OCI-LY3 (cell line): Measurements from ENCODE around the gene TPBGL.

ENCODE experiments used
- H2AFZ ChIP-seq: fragments of 200-600, 300-600 bp; shearing (Covaris generic); 2 replicates; pipeline ENCODE4 v1.6.0; 2014; ENCODE audit warnings: antibody characterized with exemption, low read depth, low read length
- H3K27ac ChIP-seq: fragments of 200-600, 300-600 bp; sonication (generic); 2 replicates; pipeline ENCODE4 v1.5.1; 2014; ENCODE audit warnings: mild to moderate bottlenecking, low read length, moderate library complexity, mixed read lengths
- H3K27me3 ChIP-seq: fragments of 200-600, 300-600 bp; sonication (generic); 2 replicates; pipeline ENCODE4 v1.6.1; 2014; ENCODE audit warnings: low read depth, low read length, mixed read lengths
- H3K36me3 ChIP-seq: fragments of 200-600, 300-600 bp; sonication (generic); replicated peaks from 2 replicates; pipeline ENCODE3; 2014; ENCODE audit warnings: low read depth, low read length, mixed read lengths
- H3K4me1 ChIP-seq: fragments of 300-600, 200-600 bp; sonication (generic); 2 replicates; pipeline ENCODE4 v1.6.1; 2014; ENCODE audit warnings: low read length, mixed read lengths
- H3K4me2 ChIP-seq: fragments of 200-600, 300-600 bp; sonication (generic); 2 replicates; pipeline ENCODE4 v1.6.1; 2014; ENCODE audit warnings: low read length, mixed read lengths
- H3K4me3 ChIP-seq: fragments of 300-600, 200-600 bp; sonication (generic); 2 replicates; pipeline ENCODE4 v1.5.1; 2014; ENCODE audit warnings: antibody characterized with exemption, mild to moderate bottlenecking, low read length, moderate library complexity
- H3K79me2 ChIP-seq: fragments of 300-600, 200-600 bp; shearing (Covaris generic); 2 replicates; pipeline ENCODE4 v1.6.1; 2014; ENCODE audit warnings: mild to moderate bottlenecking, low read length, mixed read lengths
- H3K9ac ChIP-seq: fragments of 300-600, 200-600 bp; shearing (Covaris generic); 2 replicates; pipeline ENCODE4 v1.6.0; 2014; ENCODE audit warnings: mild to moderate bottlenecking, low read length, moderate library complexity
- H3K9me3 ChIP-seq: fragments of 200-600, 300-600 bp; shearing (Covaris generic); 2 replicates; pipeline ENCODE4 v1.6.1; 2014; ENCODE audit warnings: low read length, mixed read lengths; ENCODE audit not compliant: insufficient read depth
- H4K20me1 ChIP-seq: fragments of 200-600, 300-600 bp; sonication (generic); 2 replicates; pipeline ENCODE4 v1.6.1; 2016; ENCODE audit warnings: low read length, mixed read lengths; ENCODE audit not compliant: insufficient read depth
- CTCF ChIP-seq: fragments of 200-600, 300-600 bp; sonication (generic); IDR thresholded peaks from 2 replicates; pipeline ENCODE4 v1.5.1; 2014; ENCODE audit warnings: antibody characterized with exemption, low read length, low read depth
- EZH2phosphoT487 ChIP-seq: fragments of 200-600 bp; shearing (Covaris generic); IDR thresholded peaks from 2 replicates; pipeline ENCODE4 v1.6.1; 2018; ENCODE audit warnings: antibody characterized with exemption, mixed run types, low read depth

The TPBGL gene

GRCh38 chr11:75254326-75254725 is 13.8 kb downstream of the TPBGL start:
- Histone ChIP-seq H4K20me1 (no peaks in the 10 kb centered on the region), H3K9ac (no peak overlapping the region), H3K4me2 (no peak overlapping the region), H3K36me3 (no peaks in the 10 kb centered on the region), H3K27me3 (peaks cover 18% of the 10 kb centered on the region), H3K4me1 (no peaks in the 10 kb centered on the region), H2AFZ (no peak overlapping the region), H3K27ac (no peak overlapping the region), H3K4me3 (no peak overlapping the region), H3K79me2 (no peaks in the 10 kb centered on the region), H3K9me3 (peaks cover 13% of the 10 kb centered on the region)
- TF ChIP-seq CTCF = no peak
- TF ChIP-seq EZH2phosphoT487 = no peak

GRCh38 chr11:75260396-75261170 is 20.0 kb downstream of the TPBGL start:
- no peaks in the 10 kb centered on the region for H3K79me2 ChIP-seq

GRCh38 chr11:75261902-75262361 is 21.4 kb downstream of the TPBGL start:
- Histone ChIP-seq H3K9me3 (no peaks in the 10 kb centered on the region), H3K4me3 (no peak overlapping the region), H2AFZ (no peak overlapping the region), H3K27me3 (peaks cover 9% of the 10 kb centered on the region), H3K27ac (no peak overlapping the region), H3K4me1 (peaks cover 10% of the 10 kb centered on the region), H3K9ac (no peak overlapping the region), H3K4me2 (no peak overlapping the region), H3K36me3 (no peaks in the 10 kb centered on the region), H3K79me2 (no peaks in the 10 kb centered on the region), H4K20me1 (no peaks in the 10 kb centered on the region)
- no peak for TF ChIP-seq CTCF
- no peak for TF ChIP-seq EZH2phosphoT487

More at GRCh38 chr11:75260396-75261170, 20.0 kb downstream of the TPBGL start:
- H3K9ac ChIP-seq = no peak overlapping the region
- H3K4me3 ChIP-seq = no peak overlapping the region
- H3K4me2 ChIP-seq = no peak overlapping the region
- H4K20me1 ChIP-seq = no peaks in the 10 kb centered on the region
- no peaks in the 10 kb centered on the region for H3K36me3 ChIP-seq
- TF ChIP-seq CTCF (no peak), EZH2phosphoT487 (no peak)
- H2AFZ ChIP-seq = no peak overlapping the region
- peaks cover 10% of the 10 kb centered on the region for H3K27me3 ChIP-seq
- no peaks in the 10 kb centered on the region for H3K9me3 ChIP-seq
- H3K4me1 ChIP-seq = peaks cover 3% of the 10 kb centered on the region
- no peak overlapping the region for H3K27ac ChIP-seq

- Histone ChIP-seq H3K4me3 (no peak overlapping the region), H3K9ac (no peak overlapping the region), H3K79me2 (no peaks in the 10 kb centered on the region), H3K9me3 (no peaks in the 10 kb centered on the region), H4K20me1 (no peaks in the 10 kb centered on the region), H3K36me3 (no peaks in the 10 kb centered on the region), H3K27me3 (peaks cover 4% of the 10 kb centered on the region), H3K4me2 (no peak overlapping the region), H2AFZ (no peak overlapping the region), H3K4me1 (peaks cover 10% of the 10 kb centered on the region), H3K27ac (no peak overlapping the region)
- TF ChIP-seq EZH2phosphoT487 (no peak), CTCF (no peak)
Observed at GRCh38 chr11:75262436-75262835, 21.9 kb downstream of the TPBGL start.
